ENCODE data around the gene PALD1.

GRCh38 chr10:70566515-70567290 is 88.1 kb downstream of the PALD1 start:
- TF ChIP-seq POLR2A (IDR thresholded peaks at IDR 0.05; ENCODE audit: low read length) (no peak), HOXA7 (CRISPR knock-in tag; IDR thresholded peaks at IDR 0.05) (no peak), FOSL2 (IDR thresholded peaks at IDR 0.05) (no peak), FOSL2 (CRISPR knock-in tag; IDR thresholded peaks at IDR 0.05) (no peak), RAD21 (conservative IDR thresholded peaks at IDR 0.05 in 1 of 2, IDR thresholded peaks at IDR 0.05 in 1 of 2) (no peak), CTCF (IDR thresholded peaks at IDR 0.05) (no peak), REST (IDR thresholded peaks at IDR 0.05) (no peak), EHF (CRISPR knock-in tag; IDR thresholded peaks at IDR 0.05) (no peak), HDAC2 (IDR thresholded peaks at IDR 0.05) (no peak), SMC3 (IDR thresholded peaks at IDR 0.05) (no peak), RCOR1 (IDR thresholded peaks at IDR 0.05; ENCODE audit: low read depth, low read length) (no peak), KDM1A (IDR thresholded peaks at IDR 0.05; ENCODE audit: low read depth) (no peak), EP300 (IDR thresholded peaks at IDR 0.05) (no peak)

All from A549 (cell line).